Measurements from ENCODE around the gene MVB12A. TPM values are rescaled to one million over a fixed set of nuclear protein-coding genes. Genes with fewer than 3 reads are reported as not detected.

The MVB12A gene
- total and polyA plus RNA-seq, 9 of the 15 experiments (the other 6 are each of a cell fraction or from before 2014, with no cell fraction given): 1.2 to 46.2 (median 22.4) TPM

DNA sequence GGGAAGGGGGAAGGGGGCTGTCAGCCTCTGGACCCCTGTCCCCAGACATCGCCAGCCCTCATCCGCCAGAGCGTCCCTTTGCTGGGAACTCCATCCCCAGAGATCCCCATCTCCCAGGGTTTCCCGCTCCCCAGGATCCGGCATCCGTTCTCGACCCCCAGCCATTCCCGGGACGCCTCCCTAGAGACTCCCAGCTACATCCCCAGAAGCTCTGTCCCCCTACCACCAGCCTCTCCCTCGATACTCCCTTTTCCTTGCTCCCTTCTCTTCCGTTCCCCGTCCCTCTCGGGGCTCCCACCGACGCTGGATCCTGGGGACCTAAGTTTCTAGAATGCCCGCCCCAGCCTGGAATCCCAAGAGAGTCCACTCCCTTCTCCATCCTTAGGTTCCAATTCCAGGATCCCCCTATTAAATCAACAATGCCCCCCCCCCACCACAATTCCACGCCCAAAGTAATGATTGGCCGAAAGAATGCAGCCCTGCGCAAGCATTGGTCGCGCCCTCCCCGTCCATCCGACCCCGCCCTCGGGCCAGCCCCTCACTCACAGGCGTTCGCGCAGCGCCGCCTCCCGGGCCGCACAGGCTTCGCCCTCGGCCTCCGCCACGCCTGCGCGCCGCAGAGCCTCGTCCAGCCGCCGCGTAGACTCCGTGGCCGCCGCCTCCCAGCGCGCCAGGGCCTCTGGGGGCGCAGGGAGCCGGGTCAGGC lies 29.0 kb upstream of the MVB12A start (continued):
- TF ChIP-seq TBP (optimal IDR thresholded peaks at IDR 0.05; ENCODE audit: low read depth, low read length): no peak
- TF ChIP-seq TCF3 (CRISPR knock-in tag; IDR thresholded peaks at IDR 0.05): 0 out of 2 replicates have a peak, but pooled peaks have one; percentile 10
- TF ChIP-seq NR2C2 (CRISPR knock-in tag; IDR thresholded peaks at IDR 0.05): peak; percentile 60; the same call in 1 of the 2 replicates
- TF ChIP-seq NR2C2 (tag; IDR thresholded peaks at IDR 0.05): no peak
- TF ChIP-seq ERF (CRISPR knock-in tag; IDR thresholded peaks at IDR 0.05): 0 out of 2 replicates have a peak, but pooled peaks have one; percentile 50
- TF ChIP-seq L3MBTL2 (IDR thresholded peaks at IDR 0.05): peak; percentile 80; the same call in 1 of the 2 replicates
- peak in 1 of 2 experiments; percentile 37; a peak in 2 of 4 replicates for TF ChIP-seq FOXK2 (conservative IDR thresholded peaks at IDR 0.05 in 1 of 2, IDR thresholded peaks at IDR 0.05 in 1 of 2; ENCODE audit: low read depth in 2 of 2)
- TF ChIP-seq, protein P1, sequence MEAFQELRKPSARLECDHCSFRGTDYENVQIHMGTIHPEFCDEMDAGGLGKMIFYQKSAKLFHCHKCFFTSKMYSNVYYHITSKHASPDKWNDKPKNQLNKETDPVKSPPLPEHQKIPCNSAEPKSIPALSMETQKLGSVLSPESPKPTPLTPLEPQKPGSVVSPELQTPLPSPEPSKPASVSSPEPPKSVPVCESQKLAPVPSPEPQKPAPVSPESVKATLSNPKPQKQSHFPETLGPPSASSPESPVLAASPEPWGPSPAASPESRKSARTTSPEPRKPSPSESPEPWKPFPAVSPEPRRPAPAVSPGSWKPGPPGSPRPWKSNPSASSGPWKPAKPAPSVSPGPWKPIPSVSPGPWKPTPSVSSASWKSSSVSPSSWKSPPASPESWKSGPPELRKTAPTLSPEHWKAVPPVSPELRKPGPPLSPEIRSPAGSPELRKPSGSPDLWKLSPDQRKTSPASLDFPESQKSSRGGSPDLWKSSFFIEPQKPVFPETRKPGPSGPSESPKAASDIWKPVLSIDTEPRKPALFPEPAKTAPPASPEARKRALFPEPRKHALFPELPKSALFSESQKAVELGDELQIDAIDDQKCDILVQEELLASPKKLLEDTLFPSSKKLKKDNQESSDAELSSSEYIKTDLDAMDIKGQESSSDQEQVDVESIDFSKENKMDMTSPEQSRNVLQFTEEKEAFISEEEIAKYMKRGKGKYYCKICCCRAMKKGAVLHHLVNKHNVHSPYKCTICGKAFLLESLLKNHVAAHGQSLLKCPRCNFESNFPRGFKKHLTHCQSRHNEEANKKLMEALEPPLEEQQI (IDR thresholded peaks at IDR 0.05): no peak
- no peak for TF ChIP-seq MIER1 (IDR thresholded peaks at IDR 0.05; ENCODE audit: low read depth)
- no peak for TF ChIP-seq ZNF239 (CRISPR knock-in tag; IDR thresholded peaks at IDR 0.05)
- TF ChIP-seq, protein P2, sequence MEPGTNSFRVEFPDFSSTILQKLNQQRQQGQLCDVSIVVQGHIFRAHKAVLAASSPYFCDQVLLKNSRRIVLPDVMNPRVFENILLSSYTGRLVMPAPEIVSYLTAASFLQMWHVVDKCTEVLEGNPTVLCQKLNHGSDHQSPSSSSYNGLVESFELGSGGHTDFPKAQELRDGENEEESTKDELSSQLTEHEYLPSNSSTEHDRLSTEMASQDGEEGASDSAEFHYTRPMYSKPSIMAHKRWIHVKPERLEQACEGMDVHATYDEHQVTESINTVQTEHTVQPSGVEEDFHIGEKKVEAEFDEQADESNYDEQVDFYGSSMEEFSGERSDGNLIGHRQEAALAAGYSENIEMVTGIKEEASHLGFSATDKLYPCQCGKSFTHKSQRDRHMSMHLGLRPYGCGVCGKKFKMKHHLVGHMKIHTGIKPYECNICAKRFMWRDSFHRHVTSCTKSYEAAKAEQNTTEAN (CRISPR knock-in tag; IDR thresholded peaks at IDR 0.05): no peak
- no peak for TF ChIP-seq PCBP1 (IDR thresholded peaks at IDR 0.05; ENCODE audit: low read depth, low read length, poor library complexity, severe bottlenecking)
- no peak for TF ChIP-seq ZNF699 (CRISPR knock-in tag; IDR thresholded peaks at IDR 0.05; ENCODE audit: insufficient replicate concordance)
- TF ChIP-seq TCF7L2 (IDR thresholded peaks at IDR 0.05; ENCODE audit: low read depth, low read length): no peak
- no peak for TF ChIP-seq SLC30A9 (CRISPR knock-in tag; IDR thresholded peaks at IDR 0.05)
- no peak for TF ChIP-seq KLF10 (CRISPR knock-in tag; IDR thresholded peaks at IDR 0.05)
- TF ChIP-seq, protein P3, sequence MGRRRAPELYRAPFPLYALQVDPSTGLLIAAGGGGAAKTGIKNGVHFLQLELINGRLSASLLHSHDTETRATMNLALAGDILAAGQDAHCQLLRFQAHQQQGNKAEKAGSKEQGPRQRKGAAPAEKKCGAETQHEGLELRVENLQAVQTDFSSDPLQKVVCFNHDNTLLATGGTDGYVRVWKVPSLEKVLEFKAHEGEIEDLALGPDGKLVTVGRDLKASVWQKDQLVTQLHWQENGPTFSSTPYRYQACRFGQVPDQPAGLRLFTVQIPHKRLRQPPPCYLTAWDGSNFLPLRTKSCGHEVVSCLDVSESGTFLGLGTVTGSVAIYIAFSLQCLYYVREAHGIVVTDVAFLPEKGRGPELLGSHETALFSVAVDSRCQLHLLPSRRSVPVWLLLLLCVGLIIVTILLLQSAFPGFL (CRISPR knock-in tag; IDR thresholded peaks at IDR 0.05): no peak
- TF ChIP-seq MYC (IDR thresholded peaks at IDR 0.05; ENCODE audit: low read depth, low read length): peak; percentile 66
- no peak for TF ChIP-seq MYC (CRISPR knock-in tag; IDR thresholded peaks at IDR 0.05; ENCODE audit: borderline replicate concordance, low read depth)
- TF ChIP-seq, protein P4, sequence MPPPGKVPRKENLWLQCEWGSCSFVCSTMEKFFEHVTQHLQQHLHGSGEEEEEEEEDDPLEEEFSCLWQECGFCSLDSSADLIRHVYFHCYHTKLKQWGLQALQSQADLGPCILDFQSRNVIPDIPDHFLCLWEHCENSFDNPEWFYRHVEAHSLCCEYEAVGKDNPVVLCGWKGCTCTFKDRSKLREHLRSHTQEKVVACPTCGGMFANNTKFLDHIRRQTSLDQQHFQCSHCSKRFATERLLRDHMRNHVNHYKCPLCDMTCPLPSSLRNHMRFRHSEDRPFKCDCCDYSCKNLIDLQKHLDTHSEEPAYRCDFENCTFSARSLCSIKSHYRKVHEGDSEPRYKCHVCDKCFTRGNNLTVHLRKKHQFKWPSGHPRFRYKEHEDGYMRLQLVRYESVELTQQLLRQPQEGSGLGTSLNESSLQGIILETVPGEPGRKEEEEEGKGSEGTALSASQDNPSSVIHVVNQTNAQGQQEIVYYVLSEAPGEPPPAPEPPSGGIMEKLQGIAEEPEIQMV (tag; conservative IDR thresholded peaks at IDR 0.05; ENCODE audit: low read depth): no peak
